ENCODE results near the gene RNF144A. TPM values are rescaled to one million over a fixed set of nuclear protein-coding genes. Genes with fewer than 3 reads are reported as not detected.

RNF144A gene
- total and polyA plus RNA-seq, 2 experiments from 2014 or later = 2.8 to 14.7 TPM

DNA sequence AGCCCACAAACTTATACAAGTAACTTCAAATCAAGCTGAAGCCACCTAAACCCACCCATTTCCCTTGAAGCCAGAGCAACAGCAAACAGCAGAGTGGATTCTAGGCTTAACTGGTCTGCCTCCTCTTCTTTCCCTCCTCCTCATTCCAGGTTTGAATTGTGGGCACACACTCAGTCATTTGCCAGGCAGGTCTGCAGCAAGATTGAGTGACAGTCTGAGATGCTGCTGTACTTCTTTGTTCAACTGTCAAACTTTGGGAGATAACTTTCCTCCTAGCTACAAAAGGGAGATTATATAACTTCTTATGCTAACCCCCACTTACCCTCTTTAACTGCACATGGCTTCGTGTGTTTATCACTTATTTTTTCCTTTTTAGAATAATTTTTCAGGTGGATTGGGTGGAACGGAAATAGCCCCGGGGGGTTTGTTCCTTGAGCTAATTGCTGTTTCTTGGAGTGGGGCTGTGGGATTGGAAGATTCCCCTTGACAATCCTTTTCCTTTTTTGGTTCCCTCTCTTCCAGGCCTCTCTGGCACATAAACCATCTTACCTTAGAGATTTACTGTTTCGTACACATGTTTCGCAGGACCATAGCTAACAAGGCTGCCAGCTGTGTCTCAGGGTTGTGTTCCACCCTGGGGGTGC lies 55.0 kb downstream of the RNF144A start:
- H3K27ac ChIP-seq (ENCODE audit: low read depth) = no peak overlapping the region
- Mint-ChIP-seq H3K27me3 (ENCODE audit: insufficient read depth, low read depth, poor library complexity) (peaks cover 4% of the 10 kb centered on the region), H3K27ac (no peak overlapping the region), H3K36me3 (ENCODE audit: low read depth) (peaks cover 8% of the 10 kb centered on the region; the same call in 2 of the 3 replicates), H3K9me3 (peaks cover 3% of the 10 kb centered on the region; the same call in 1 of the 3 replicates), H3K4me1 (peaks cover 4% of the 10 kb centered on the region; the same call in 2 of the 3 replicates), H3K4me3 (no peak overlapping the region)
- H3K27me3 ChIP-seq (ENCODE audit: insufficient read depth) = no peaks in the 10 kb centered on the region
- H3K4me1 ChIP-seq (ENCODE audit: insufficient read depth) = no peaks in the 10 kb centered on the region
- TF ChIP-seq, protein P1, sequence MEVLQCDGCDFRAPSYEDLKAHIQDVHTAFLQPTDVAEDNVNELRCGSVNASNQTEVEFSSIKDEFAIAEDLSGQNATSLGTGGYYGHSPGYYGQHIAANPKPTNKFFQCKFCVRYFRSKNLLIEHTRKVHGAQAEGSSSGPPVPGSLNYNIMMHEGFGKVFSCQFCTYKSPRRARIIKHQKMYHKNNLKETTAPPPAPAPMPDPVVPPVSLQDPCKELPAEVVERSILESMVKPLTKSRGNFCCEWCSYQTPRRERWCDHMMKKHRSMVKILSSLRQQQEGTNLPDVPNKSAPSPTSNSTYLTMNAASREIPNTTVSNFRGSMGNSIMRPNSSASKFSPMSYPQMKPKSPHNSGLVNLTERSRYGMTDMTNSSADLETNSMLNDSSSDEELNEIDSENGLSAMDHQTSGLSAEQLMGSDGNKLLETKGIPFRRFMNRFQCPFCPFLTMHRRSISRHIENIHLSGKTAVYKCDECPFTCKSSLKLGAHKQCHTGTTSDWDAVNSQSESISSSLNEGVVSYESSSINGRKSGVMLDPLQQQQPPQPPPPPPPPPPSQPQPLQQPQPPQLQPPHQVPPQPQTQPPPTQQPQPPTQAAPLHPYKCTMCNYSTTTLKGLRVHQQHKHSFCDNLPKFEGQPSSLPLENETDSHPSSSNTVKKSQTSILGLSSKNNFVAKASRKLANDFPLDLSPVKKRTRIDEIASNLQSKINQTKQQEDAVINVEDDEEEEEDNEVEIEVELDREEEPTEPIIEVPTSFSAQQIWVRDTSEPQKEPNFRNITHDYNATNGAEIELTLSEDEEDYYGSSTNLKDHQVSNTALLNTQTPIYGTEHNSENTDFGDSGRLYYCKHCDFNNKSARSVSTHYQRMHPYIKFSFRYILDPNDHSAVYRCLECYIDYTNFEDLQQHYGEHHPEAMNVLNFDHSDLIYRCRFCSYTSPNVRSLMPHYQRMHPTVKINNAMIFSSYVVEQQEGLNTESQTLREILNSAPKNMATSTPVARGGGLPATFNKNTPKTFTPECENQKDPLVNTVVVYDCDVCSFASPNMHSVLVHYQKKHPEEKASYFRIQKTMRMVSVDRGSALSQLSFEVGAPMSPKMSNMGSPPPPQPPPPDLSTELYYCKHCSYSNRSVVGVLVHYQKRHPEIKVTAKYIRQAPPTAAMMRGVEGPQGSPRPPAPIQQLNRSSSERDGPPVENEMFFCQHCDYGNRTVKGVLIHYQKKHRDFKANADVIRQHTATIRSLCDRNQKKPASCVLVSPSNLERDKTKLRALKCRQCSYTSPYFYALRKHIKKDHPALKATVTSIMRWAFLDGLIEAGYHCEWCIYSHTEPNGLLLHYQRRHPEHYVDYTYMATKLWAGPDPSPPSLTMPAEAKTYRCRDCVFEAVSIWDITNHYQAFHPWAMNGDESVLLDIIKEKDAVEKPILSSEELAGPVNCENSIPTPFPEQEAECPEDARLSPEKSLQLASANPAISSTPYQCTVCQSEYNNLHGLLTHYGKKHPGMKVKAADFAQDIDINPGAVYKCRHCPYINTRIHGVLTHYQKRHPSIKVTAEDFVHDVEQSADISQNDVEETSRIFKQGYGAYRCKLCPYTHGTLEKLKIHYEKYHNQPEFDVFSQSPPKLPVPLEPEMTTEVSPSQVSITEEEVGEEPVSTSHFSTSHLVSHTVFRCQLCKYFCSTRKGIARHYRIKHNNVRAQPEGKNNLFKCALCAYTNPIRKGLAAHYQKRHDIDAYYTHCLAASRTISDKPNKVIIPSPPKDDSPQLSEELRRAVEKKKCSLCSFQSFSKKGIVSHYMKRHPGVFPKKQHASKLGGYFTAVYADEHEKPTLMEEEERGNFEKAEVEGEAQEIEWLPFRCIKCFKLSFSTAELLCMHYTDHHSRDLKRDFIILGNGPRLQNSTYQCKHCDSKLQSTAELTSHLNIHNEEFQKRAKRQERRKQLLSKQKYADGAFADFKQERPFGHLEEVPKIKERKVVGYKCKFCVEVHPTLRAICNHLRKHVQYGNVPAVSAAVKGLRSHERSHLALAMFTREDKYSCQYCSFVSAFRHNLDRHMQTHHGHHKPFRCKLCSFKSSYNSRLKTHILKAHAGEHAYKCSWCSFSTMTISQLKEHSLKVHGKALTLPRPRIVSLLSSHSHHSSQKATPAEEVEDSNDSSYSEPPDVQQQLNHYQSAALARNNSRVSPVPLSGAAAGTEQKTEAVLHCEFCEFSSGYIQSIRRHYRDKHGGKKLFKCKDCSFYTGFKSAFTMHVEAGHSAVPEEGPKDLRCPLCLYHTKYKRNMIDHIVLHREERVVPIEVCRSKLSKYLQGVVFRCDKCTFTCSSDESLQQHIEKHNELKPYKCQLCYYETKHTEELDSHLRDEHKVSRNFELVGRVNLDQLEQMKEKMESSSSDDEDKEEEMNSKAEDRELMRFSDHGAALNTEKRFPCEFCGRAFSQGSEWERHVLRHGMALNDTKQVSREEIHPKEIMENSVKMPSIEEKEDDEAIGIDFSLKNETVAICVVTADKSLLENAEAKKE (CRISPR knock-in tag; IDR thresholded peaks at IDR 0.05) = no peak
- no peak for TF ChIP-seq STAT1 (IDR thresholded peaks at IDR 0.05; ENCODE audit: unreplicated experiment)
- no peak for TF ChIP-seq NANOG (IDR thresholded peaks at IDR 0.05; ENCODE audit: borderline replicate concordance)
- TF ChIP-seq, protein P2, sequence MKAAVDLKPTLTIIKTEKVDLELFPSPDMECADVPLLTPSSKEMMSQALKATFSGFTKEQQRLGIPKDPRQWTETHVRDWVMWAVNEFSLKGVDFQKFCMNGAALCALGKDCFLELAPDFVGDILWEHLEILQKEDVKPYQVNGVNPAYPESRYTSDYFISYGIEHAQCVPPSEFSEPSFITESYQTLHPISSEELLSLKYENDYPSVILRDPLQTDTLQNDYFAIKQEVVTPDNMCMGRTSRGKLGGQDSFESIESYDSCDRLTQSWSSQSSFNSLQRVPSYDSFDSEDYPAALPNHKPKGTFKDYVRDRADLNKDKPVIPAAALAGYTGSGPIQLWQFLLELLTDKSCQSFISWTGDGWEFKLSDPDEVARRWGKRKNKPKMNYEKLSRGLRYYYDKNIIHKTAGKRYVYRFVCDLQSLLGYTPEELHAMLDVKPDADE (IDR thresholded peaks at IDR 0.05) = no peak
- TF ChIP-seq JUNB (IDR thresholded peaks at IDR 0.05; ENCODE audit: unreplicated experiment) = no peak
- no peak for TF ChIP-seq CREB1 (CRISPR knock-in tag; IDR thresholded peaks at IDR 0.05; ENCODE audit: low read depth)
- no peak for TF ChIP-seq ZNF114 (CRISPR knock-in tag; IDR thresholded peaks at IDR 0.05)
- TF ChIP-seq EZH2phosphoT487 (IDR thresholded peaks at IDR 0.05; ENCODE audit: unreplicated experiment) = no peak
- no peak for TF ChIP-seq POLR2AphosphoS5 (IDR thresholded peaks at IDR 0.05; ENCODE audit: low read depth)
- no peaks in the 10 kb centered on the region for H3F3A ChIP-seq (replicated peaks; ENCODE audit: low read depth)
- no peaks in the 10 kb centered on the region for H3K79me2 ChIP-seq (replicated peaks; ENCODE audit: insufficient read depth)
- no peak overlapping the region for H3K4me3 ChIP-seq
- H4K20me1 ChIP-seq (replicated peaks; ENCODE audit: insufficient read depth) = no peaks in the 10 kb centered on the region; the same call in 1 of the 2 replicates
- H3K4me2 ChIP-seq = no peak overlapping the region
- no peak overlapping the region for H2AFZ ChIP-seq
- no peaks in the 10 kb centered on the region for H3K36me3 ChIP-seq (ENCODE audit: insufficient read depth)
- H3K9me2 ChIP-seq (ENCODE audit: insufficient read depth) = no peaks in the 10 kb centered on the region
- DNase-seq (ENCODE audit: low spot score) (no peak), ATAC-seq (no peak)
